ENCODE results near the gene TMEM11. TPM values are rescaled to one million over a fixed set of nuclear protein-coding genes. Genes with fewer than 3 reads are reported as not detected.

The TMEM11 gene
- total and polyA plus RNA-seq, 4 donors = 9.3 to 20.8 (median 11.6) TPM

DNA sequence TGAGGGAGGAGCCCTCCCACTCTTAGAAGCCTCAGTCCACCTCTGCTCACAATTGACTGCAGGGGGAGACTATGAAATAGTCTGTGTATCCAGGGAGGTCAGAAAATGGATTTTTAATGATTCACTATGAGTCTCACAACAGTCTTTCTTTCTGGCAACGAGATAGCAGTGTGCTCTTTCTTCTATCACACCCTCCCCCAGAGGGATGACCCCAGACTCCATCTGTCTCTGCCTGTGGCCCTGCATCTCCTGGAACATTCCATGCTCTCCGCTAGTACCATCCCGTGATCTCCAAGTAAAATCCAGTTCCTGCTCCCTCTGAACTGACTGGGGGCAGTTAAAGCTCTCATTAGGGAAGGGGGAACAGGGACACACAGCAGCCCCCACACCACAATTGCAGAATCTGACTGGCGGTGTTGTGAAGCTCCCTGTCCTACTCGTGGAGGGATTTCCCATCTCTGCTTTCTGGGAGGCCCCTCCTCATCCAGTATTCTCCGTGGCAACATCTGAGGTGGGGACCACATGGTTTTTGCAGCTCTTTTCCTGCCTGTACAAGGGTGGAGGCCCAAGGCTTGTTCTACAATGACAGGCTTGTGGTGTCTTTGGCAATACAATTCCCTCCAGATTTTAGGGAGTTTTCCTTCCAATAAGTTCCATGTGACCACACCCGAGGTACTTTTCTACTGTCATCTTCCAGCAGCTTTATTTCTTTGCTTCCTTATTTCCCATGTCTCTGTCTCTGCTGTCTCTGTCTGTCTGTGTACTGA, 19.8 kb upstream of the TMEM11 start (continued):
- TF ChIP-seq ATF3 (IDR thresholded peaks at IDR 0.05) = no peak

DNA sequence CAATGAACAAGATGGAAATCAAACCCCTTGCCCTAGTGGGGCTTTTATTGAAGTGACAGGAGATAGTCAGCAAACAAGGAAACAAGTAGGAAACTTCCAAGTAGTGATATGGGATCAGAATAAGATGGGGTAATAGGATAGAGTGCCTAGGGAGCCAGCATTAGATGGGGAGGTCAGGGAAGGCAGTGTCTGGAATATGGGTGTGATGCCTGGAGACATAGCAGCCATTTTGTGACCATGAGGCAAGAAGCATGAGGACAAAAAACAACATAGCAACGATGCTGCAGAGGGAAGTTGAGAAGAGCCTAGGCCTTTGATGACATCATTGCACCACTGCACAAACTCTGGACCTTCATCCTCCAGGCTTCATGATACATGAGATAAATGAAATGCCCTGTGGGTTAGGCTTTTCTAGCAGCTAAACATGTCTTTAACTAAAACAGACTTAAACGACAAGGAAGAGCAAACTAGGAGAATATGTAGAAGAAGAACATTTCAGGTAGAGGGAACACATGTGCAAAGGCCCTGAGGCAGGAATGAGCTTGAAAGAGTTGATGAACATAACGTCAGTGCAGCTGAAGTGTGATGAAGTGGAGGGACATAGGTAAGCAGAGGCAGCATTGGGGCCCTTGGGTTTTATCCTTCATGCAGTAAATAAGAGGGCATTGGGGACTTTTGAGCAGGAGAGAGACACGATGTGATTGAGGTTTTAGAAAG, 18.2 kb upstream of the TMEM11 start:
- DNase-seq (ENCODE audit: low spot score) = no peak
- H3K27me3 ChIP-seq (ENCODE audit: control insufficient read depth in 4 of 4, insufficient read depth in 4 of 4, low read length in 3 of 4) = no peaks in the 10 kb centered on the region
- TF ChIP-seq MAX (IDR thresholded peaks at IDR 0.05) = no peak
- TF ChIP-seq SP1 (IDR thresholded peaks at IDR 0.05) = no peak
- TF ChIP-seq, protein P1, sequence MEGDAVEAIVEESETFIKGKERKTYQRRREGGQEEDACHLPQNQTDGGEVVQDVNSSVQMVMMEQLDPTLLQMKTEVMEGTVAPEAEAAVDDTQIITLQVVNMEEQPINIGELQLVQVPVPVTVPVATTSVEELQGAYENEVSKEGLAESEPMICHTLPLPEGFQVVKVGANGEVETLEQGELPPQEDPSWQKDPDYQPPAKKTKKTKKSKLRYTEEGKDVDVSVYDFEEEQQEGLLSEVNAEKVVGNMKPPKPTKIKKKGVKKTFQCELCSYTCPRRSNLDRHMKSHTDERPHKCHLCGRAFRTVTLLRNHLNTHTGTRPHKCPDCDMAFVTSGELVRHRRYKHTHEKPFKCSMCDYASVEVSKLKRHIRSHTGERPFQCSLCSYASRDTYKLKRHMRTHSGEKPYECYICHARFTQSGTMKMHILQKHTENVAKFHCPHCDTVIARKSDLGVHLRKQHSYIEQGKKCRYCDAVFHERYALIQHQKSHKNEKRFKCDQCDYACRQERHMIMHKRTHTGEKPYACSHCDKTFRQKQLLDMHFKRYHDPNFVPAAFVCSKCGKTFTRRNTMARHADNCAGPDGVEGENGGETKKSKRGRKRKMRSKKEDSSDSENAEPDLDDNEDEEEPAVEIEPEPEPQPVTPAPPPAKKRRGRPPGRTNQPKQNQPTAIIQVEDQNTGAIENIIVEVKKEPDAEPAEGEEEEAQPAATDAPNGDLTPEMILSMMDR (IDR thresholded peaks at IDR 0.05; ENCODE audit: low read depth, low read length, missing input control) = no peak
- no peak for TF ChIP-seq REST (IDR thresholded peaks at IDR 0.05)
- no peak for TF ChIP-seq FOXA2 (IDR thresholded peaks at IDR 0.05)
- no peak for TF ChIP-seq HNF4A (conservative IDR thresholded peaks at IDR 0.05)
- no peak for TF ChIP-seq GABPA (IDR thresholded peaks at IDR 0.05 in 1 of 2, conservative IDR thresholded peaks at IDR 0.05 in 1 of 2)
- no peak for TF ChIP-seq RXRA (IDR thresholded peaks at IDR 0.05)
- TF ChIP-seq JUND (IDR thresholded peaks at IDR 0.05) = no peak
- TF ChIP-seq ATF3 (IDR thresholded peaks at IDR 0.05) = no peak
- no peak overlapping the region for H3K4me3 ChIP-seq (ENCODE audit: low read depth in 1 of 3, low read length in 3 of 3)
- H3K9ac ChIP-seq (ENCODE audit: low read depth in 1 of 2, low read length in 2 of 2) = no peak overlapping the region
- no peak overlapping the region for H3K27ac ChIP-seq (ENCODE audit: low read depth in 1 of 2, low read length in 2 of 2)
- WGBS = 87% methylated on average over 4 of the region's 4 CpGs
- no peaks in the 10 kb centered on the region for H3K4me1 ChIP-seq (ENCODE audit: control insufficient read depth in 4 of 4, insufficient read depth in 4 of 4, low read length in 3 of 4)
- H3K36me3 ChIP-seq (ENCODE audit: control insufficient read depth in 4 of 4, insufficient read depth in 3 of 4, low read depth in 1 of 4, low read length in 3 of 4) = no peaks in the 10 kb centered on the region
- H3K9me3 ChIP-seq (ENCODE audit: control insufficient read depth in 4 of 4, low read length in 3 of 4) = peaks cover 0 to 2% (median 0%) of the 10 kb centered on the region in 4 donors

- Histone ChIP-seq H3K27me3 (ENCODE audit: control insufficient read depth in 4 of 4, insufficient read depth in 4 of 4, low read length in 3 of 4) (no peaks in the 10 kb centered on the region), H3K9me3 (ENCODE audit: control insufficient read depth in 4 of 4, low read length in 3 of 4) (peaks cover 0 to 2% (median 0%) of the 10 kb centered on the region in 4 donors), H3K4me1 (ENCODE audit: control insufficient read depth in 4 of 4, insufficient read depth in 4 of 4, low read length in 3 of 4) (no peaks in the 10 kb centered on the region), H3K4me3 (ENCODE audit: low read depth in 1 of 3, low read length in 3 of 3) (no peak overlapping the region), H3K9ac (ENCODE audit: low read depth in 1 of 2, low read length in 2 of 2) (no peak overlapping the region), H3K36me3 (ENCODE audit: control insufficient read depth in 4 of 4, insufficient read depth in 3 of 4, low read depth in 1 of 4, low read length in 3 of 4) (no peaks in the 10 kb centered on the region), H3K27ac (ENCODE audit: low read depth in 1 of 2, low read length in 2 of 2) (no peak overlapping the region)
- WGBS = 82% methylated on average over 6 of the region's 6 CpGs
- no peak for DNase-seq (ENCODE audit: low spot score)
- no peak for TF ChIP-seq ZBTB33 (IDR thresholded peaks at IDR 0.05)
- TF ChIP-seq YY1 (IDR thresholded peaks at IDR 0.05) = no peak
- TF ChIP-seq SP1 (IDR thresholded peaks at IDR 0.05) = no peak
- TF ChIP-seq EGR1 (IDR thresholded peaks at IDR 0.05; ENCODE audit: low read depth in 2 of 2) = no peak
- no peak for TF ChIP-seq HNF4A (conservative IDR thresholded peaks at IDR 0.05)
- TF ChIP-seq RAD21 (IDR thresholded peaks at IDR 0.05) = no peak
- no peak for TF ChIP-seq TAF1 (conservative IDR thresholded peaks at IDR 0.05)
- TF ChIP-seq FOXA1 (IDR thresholded peaks at IDR 0.05) = no peak
- TF ChIP-seq NR2F2 (IDR thresholded peaks at IDR 0.05) = no peak
- no peak for TF ChIP-seq MAX (IDR thresholded peaks at IDR 0.05)
Observed at GRCh38 chr17:21231533-21231932, 17.6 kb upstream of the TMEM11 start.

All from liver (tissue), 9 donors.